CD14-positive monocyte (primary cell): ENCODE results near the gene TXNDC17. TPM values are rescaled to one million over a fixed set of nuclear protein-coding genes. Genes with fewer than 3 reads are reported as not detected.
A peak's percentile ranks its signal among the peaks of the same experiment; 100 is the strongest.

Experiments used
- DNase-seq, 3 donors: peaks; one replicate each; pipeline ENCODE4 v3.0.0-alpha.2; 2011 to 2022
- H2AFZ ChIP-seq: 2 replicates; pipeline ENCODE4 v1.6.0; 2012; ENCODE audit warnings: mild to moderate bottlenecking, low read depth, low read length, inconsistent platforms; ENCODE audit not compliant: insufficient read depth, poor library complexity, severe bottlenecking
- H3K27ac ChIP-seq, 2 donors: 1 replicate in 1 of 2; 2 replicates in 1 of 2; pipeline ENCODE4 v1.5.1; 2012 to 2013; ENCODE audit warnings: low read length in 2 of 2, control low read depth in 1 of 2, inconsistent platforms in 1 of 2, low read depth in 1 of 2, mild to moderate bottlenecking in 1 of 2
- H3K27me3 ChIP-seq, 2 donors: one replicate each; pipeline versions ENCODE4 v1.6.0 to v1.6.1; 2011 to 2013; ENCODE audit warnings: low read length in 2 of 2; ENCODE audit not compliant: control insufficient read depth in 2 of 2, insufficient read depth in 2 of 2
- H3K36me3 ChIP-seq, 2 donors: replicated peaks in 1 of 2; 1 replicate in 1 of 2; 2 replicates in 1 of 2; pipeline versions ENCODE4 v1.5.1 to v1.6.1; 2012 to 2013; ENCODE audit warnings: low read length in 2 of 2, control low read depth in 1 of 2, inconsistent platforms in 1 of 2, mild to moderate bottlenecking in 1 of 2; ENCODE audit not compliant: insufficient read depth in 2 of 2, control insufficient read depth in 1 of 2
- H3K4me1 ChIP-seq, 2 donors: 1 replicate in 1 of 2; 2 replicates in 1 of 2; pipeline versions ENCODE4 v1.5.1 to v1.6.1; 2012 to 2013; ENCODE audit warnings: low read length in 2 of 2, control low read depth in 1 of 2, inconsistent platforms in 1 of 2, mild to moderate bottlenecking in 1 of 2, moderate library complexity in 1 of 2; ENCODE audit not compliant: insufficient read depth in 2 of 2, control insufficient read depth in 1 of 2
- H3K4me2 ChIP-seq: replicated peaks from 2 replicates; pipeline ENCODE3; 2012; ENCODE audit warnings: low read length, moderate library complexity, mild to moderate bottlenecking; ENCODE audit not compliant: poor library complexity, severe bottlenecking; ENCODE audit errors: extremely low read depth
- H3K4me3 ChIP-seq, 3 experiments: fragments of 200-600 bp in 1 of 3; sonication (generic) in 1 of 3; replicated peaks in 1 of 3; 1 replicate in 2 of 3; 2 replicates in 1 of 3; pipeline ENCODE4 v1.5.1; 2011 to 2013; ENCODE audit warnings: low read length in 3 of 3, mild to moderate bottlenecking in 3 of 3, control low read depth in 2 of 3, low read depth in 2 of 3, inconsistent platforms in 1 of 3, moderate library complexity in 1 of 3
- H3K79me2 ChIP-seq: 2 replicates; pipeline ENCODE4 v1.6.0; 2012; ENCODE audit warnings: mild to moderate bottlenecking, control low read depth, inconsistent platforms, low read length, moderate library complexity; ENCODE audit not compliant: insufficient read depth
- H3K9ac ChIP-seq: 2 replicates; pipeline ENCODE4 v1.6.0; 2017; ENCODE audit warnings: low read length, mild to moderate bottlenecking; ENCODE audit not compliant: insufficient read depth, poor library complexity, severe bottlenecking
- H3K9me3 ChIP-seq, 2 donors: replicated peaks in 1 of 2; 1 replicate in 1 of 2; 2 replicates in 1 of 2; pipeline versions ENCODE4 v1.5.1 to v1.6.1; 2012 to 2013; ENCODE audit warnings: low read length in 2 of 2, control low read depth in 1 of 2; ENCODE audit not compliant: control insufficient read depth in 1 of 2, insufficient read depth in 1 of 2
- H4K20me1 ChIP-seq: 2 replicates; pipeline ENCODE4 v1.6.0; 2012; ENCODE audit warnings: mild to moderate bottlenecking, low read length, control low read depth, moderate library complexity; ENCODE audit not compliant: insufficient read depth
- H3K27ac Mint-ChIP-seq, 7 donors: one replicate each; pipeline ENCODE4 v1.8.0; 2020; ENCODE audit warnings: mild to moderate bottlenecking in 7 of 7, mixed read lengths in 7 of 7, moderate library complexity in 6 of 7, inconsistent platforms in 2 of 7
- H3K27me3 Mint-ChIP-seq, 3 donors: one replicate each; pipeline ENCODE4 v1.8.0; 2021 to 2022; ENCODE audit warnings: low read depth in 3 of 3, mild to moderate bottlenecking in 3 of 3, mixed read lengths in 3 of 3, moderate library complexity in 3 of 3, inconsistent platforms in 1 of 3
- H3K36me3 Mint-ChIP-seq, 2 donors: one replicate each; pipeline ENCODE4 v1.8.0; 2020; ENCODE audit warnings: mixed read lengths in 2 of 2, inconsistent platforms in 1 of 2, mild to moderate bottlenecking in 1 of 2
- H3K4me1 Mint-ChIP-seq: one replicate; pipeline ENCODE4 v1.8.0; 2020; ENCODE audit warnings: mild to moderate bottlenecking, mixed read lengths
- H3K4me3 Mint-ChIP-seq, 2 donors: one replicate each; pipeline ENCODE4 v1.8.0; 2020; ENCODE audit warnings: mild to moderate bottlenecking in 2 of 2, mixed read lengths in 2 of 2, moderate library complexity in 1 of 2
- H3K9me3 Mint-ChIP-seq, 7 donors: one replicate each; pipeline ENCODE4 v1.8.0; 2020 to 2022; ENCODE audit warnings: mixed read lengths in 7 of 7, mild to moderate bottlenecking in 6 of 7, moderate library complexity in 6 of 7, inconsistent platforms in 2 of 7
- WGBS: methylation state at CpG from one replicate; pipeline ENCODE4 v1.1.5; 2013; ENCODE audit warnings: missing lambda C conversion rate; ENCODE audit not compliant: insufficient coverage; 5-methylcytosine and 5-hydroxymethylcytosine counted together
- intact Hi-C, 2 donors: fragments of 100-400 bp; cut with micrococcal nuclease; formaldehyde crosslinking; loops; one replicate each; pipeline versions ENCODE4 v1.15.0 to v1.15.1; 2023
- polyA plus RNA-seq, 3 donors: library from polyadenylated mRNA; depleted of rRNA in 1 of 3; unstranded in 2 of 3; stranded (reverse) in 1 of 3; fragments of 300-500 nt in 2 of 3; fragments of >200 nt in 1 of 3; fragmentation: Illumina TruSeq in 2 of 3; gene quantifications; 1 replicate in 2 of 3; 2 replicates in 1 of 3; pipeline ENCODE4 v1.2.3, GENCODE V29; 2012 to 2021
- TF ChIP-seq, protein P1 (sequence below): fragments of 200-600 bp; IDR thresholded peaks from one replicate; pipeline ENCODE4 v1.8.0; 2022; ENCODE audit warnings: antibody characterized with exemption, mild to moderate bottlenecking

Gene TXNDC17
- polyA plus RNA-seq, 3 donors = 88.8 to 357 (median 319) TPM

DNA sequence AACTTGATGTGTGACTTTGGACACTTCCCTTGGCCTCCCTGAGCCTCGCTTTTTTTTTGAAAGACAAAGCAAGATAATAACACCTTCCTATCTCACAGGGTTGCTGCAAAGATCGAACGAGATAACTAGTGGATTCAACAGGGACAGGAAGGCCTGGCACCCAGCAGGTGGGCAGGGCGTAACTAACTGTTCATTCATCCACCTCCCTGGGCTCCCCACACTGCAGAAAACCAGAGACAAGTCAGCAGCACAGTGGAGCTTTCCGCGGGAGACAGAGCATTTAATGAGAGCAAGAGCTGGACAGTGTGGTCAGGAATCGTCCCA is 43.6 kb downstream of the TXNDC17 start:
- Histone ChIP-seq H2AFZ (no peak overlapping the region), H3K4me2 (no peak overlapping the region), H4K20me1 (no peaks in the 10 kb centered on the region), H3K27me3 (peaks cover 0 to 7% of the 10 kb centered on the region in 2 donors), H3K79me2 (no peaks in the 10 kb centered on the region), H3K36me3 (no peaks in the 10 kb centered on the region), H3K9me3 (no peaks in the 10 kb centered on the region), H3K27ac (no peak overlapping the region), H3K4me3 (no peak overlapping the region), H3K4me1 (no peaks in the 10 kb centered on the region), H3K9ac (no peak overlapping the region)
- intact Hi-C loops = no loop called here
- WGBS = 85% methylated on average over 6 of the region's 7 CpGs
- Mint-ChIP-seq H3K4me1 (no peaks in the 10 kb centered on the region), H3K9me3 (peaks cover 0 to 2% (median 0%) of the 10 kb centered on the region in 7 donors), H3K36me3 (no peaks in the 10 kb centered on the region), H3K27ac (no peak overlapping the region), H3K27me3 (peaks cover 26 to 51% (median 37%) of the 10 kb centered on the region in 3 donors), H3K4me3 (peak overlapping the region in 1 of 2 donors; percentile 24)
- DNase-seq = no peak
- TF ChIP-seq, protein P1, sequence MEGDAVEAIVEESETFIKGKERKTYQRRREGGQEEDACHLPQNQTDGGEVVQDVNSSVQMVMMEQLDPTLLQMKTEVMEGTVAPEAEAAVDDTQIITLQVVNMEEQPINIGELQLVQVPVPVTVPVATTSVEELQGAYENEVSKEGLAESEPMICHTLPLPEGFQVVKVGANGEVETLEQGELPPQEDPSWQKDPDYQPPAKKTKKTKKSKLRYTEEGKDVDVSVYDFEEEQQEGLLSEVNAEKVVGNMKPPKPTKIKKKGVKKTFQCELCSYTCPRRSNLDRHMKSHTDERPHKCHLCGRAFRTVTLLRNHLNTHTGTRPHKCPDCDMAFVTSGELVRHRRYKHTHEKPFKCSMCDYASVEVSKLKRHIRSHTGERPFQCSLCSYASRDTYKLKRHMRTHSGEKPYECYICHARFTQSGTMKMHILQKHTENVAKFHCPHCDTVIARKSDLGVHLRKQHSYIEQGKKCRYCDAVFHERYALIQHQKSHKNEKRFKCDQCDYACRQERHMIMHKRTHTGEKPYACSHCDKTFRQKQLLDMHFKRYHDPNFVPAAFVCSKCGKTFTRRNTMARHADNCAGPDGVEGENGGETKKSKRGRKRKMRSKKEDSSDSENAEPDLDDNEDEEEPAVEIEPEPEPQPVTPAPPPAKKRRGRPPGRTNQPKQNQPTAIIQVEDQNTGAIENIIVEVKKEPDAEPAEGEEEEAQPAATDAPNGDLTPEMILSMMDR = no peak

DNA sequence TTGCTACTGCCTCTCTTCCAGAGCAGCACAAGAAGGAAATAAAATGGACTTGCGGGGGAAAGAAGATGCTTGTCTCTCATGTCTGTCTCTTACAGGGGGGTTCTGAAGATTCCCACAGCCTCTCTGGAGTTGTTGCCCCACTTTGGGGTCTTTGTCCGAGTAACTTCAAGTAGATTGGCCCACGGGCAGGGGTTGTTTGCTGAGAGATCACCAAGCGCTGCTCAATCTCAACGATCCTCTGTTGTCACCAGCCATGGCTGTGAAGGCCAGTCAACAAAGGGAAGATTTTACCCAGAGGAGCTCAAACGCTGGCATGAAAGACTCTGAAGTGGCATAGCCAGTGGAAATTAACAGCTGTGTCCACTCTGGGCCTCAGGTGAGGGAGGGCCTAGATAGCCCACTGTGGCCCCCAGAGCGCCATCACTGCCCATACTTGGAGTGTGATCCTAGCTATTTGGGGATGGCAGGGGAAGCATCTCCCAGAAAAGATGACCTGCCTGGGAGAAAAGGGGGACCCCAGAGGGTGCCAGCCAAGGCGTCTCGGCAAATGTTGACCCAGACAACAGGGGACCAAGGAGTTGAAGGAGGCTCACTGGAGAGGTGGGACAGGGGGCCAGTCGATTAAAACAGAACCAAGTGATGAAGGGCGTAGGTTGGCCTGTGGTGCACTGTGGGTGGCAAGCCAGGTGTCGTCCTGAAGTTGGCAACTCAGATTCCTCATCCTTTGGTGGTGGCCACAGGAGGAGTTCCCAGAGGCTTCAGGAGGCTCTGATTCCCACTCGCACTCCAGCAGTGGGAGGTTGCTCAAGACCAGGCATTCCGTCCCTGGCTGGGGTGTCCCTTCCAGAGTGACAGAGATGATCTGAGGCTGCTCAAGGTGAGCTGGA is 44.3 kb downstream of the TXNDC17 start:
- Mint-ChIP-seq H3K27me3 (peaks cover 25 to 46% (median 37%) of the 10 kb centered on the region in 3 donors), H3K9me3 (peaks cover 0 to 2% (median 0%) of the 10 kb centered on the region in 7 donors), H3K27ac (no peak overlapping the region), H3K4me1 (no peaks in the 10 kb centered on the region), H3K36me3 (no peaks in the 10 kb centered on the region), H3K4me3 (no peak overlapping the region)
- Histone ChIP-seq H3K4me1 (no peaks in the 10 kb centered on the region), H3K9me3 (no peaks in the 10 kb centered on the region), H3K4me3 (no peak overlapping the region), H3K9ac (no peak overlapping the region), H3K79me2 (no peaks in the 10 kb centered on the region), H3K36me3 (no peaks in the 10 kb centered on the region), H3K27me3 (peaks cover 0 to under 1% of the 10 kb centered on the region in 2 donors), H3K27ac (no peak overlapping the region), H3K4me2 (no peak overlapping the region), H2AFZ (no peak overlapping the region), H4K20me1 (no peaks in the 10 kb centered on the region)
- WGBS = 94% methylated on average over 13 of the region's 14 CpGs
- no peak for DNase-seq
- intact Hi-C loops = no loop called here
- TF ChIP-seq, protein P1 = no peak
